Endothelial cell of umbilical vein (primary cell): Measurements from ENCODE around the gene RRAGD. TPM values are rescaled to one million over a fixed set of nuclear protein-coding genes. Genes with fewer than 3 reads are reported as not detected.

Source experiments
- BruUV-seq: library from RNA; stranded (reverse); fragments of 400-500 nt; replicated peaks from 2 replicates; lab custom pipeline; 2021; lab: Mats Ljungman, UMichigan
- CTCF ChIA-PET: fragments of 300-600, 350-600 bp; sonication (Branson Sonifier 250); formaldehyde crosslinking; loops from one replicate; lab custom pipeline; 2021; ENCODE audit warnings: antibody characterized with exemption, inconsistent platforms; lab: Charles Lee
- POLR2A ChIA-PET: fragments of 300-600, 350-600 bp; sonication (Branson Sonifier 250); formaldehyde crosslinking; loops from one replicate; lab custom pipeline; 2021; ENCODE audit warnings: antibody characterized with exemption, inconsistent platforms; lab: Charles Lee
- DNase-seq: peaks from one replicate; pipeline ENCODE4 v3.0.0-alpha.2; 2011; ENCODE audit warnings: low read depth, low spot score
- FAIRE-seq: peaks from 2 replicates; lab custom pipeline; 2011; peaks lifted over from hg19 to GRCh38; lab: Jason Lieb, UNC
- H2AFZ ChIP-seq: 2 replicates; pipeline ENCODE4 v1.6.0; 2012; ENCODE audit warnings: low read depth, low read length, control low read depth, inconsistent platforms
- H3K27ac ChIP-seq: 2 replicates; pipeline ENCODE4 v1.5.1; 2011; ENCODE audit warnings: low read depth, mild to moderate bottlenecking, control low read depth, low read length, moderate library complexity; ENCODE audit not compliant: insufficient read depth
- H3K27me3 ChIP-seq, 2 experiments: 2 replicates each; pipeline versions ENCODE4 v1.6.0 to v1.6.1; 2011; ENCODE audit warnings: low read length in 2 of 2, mixed read lengths in 1 of 2; ENCODE audit not compliant: control insufficient read depth in 2 of 2, insufficient read depth in 2 of 2
- H3K36me3 ChIP-seq, 2 experiments: 2 replicates in 1 of 2; 3 replicates in 1 of 2; pipeline ENCODE4 v1.5.1; 2011; ENCODE audit warnings: low read length in 2 of 2, mild to moderate bottlenecking in 1 of 2, moderate library complexity in 1 of 2; ENCODE audit not compliant: control insufficient read depth in 2 of 2, insufficient read depth in 2 of 2; ENCODE audit errors: extremely low read depth in 1 of 2
- H3K4me1 ChIP-seq: 3 replicates; pipeline ENCODE4 v1.5.1; 2011; ENCODE audit warnings: mild to moderate bottlenecking, low read length; ENCODE audit not compliant: control insufficient read depth, insufficient read depth; ENCODE audit errors: extremely low read depth
- H3K4me2 ChIP-seq: 2 replicates; pipeline ENCODE4 v1.6.1; 2011; ENCODE audit warnings: low read length, control low read depth, mixed read lengths; ENCODE audit not compliant: insufficient read depth
- H3K4me3 ChIP-seq, 3 experiments: fragments of 200-600 bp in 1 of 3; sonication (generic), shearing (Covaris generic) in 1 of 3; replicated peaks in 1 of 3; 2 replicates each; pipeline ENCODE4 v1.5.1; 2011 to 2016; ENCODE audit warnings: control low read depth in 3 of 3, low read length in 3 of 3, mild to moderate bottlenecking in 2 of 3, inconsistent platforms in 1 of 3, low read depth in 1 of 3, moderate library complexity in 1 of 3; ENCODE audit not compliant: insufficient read depth in 1 of 3
- H3K79me2 ChIP-seq: 2 replicates; pipeline ENCODE4 v1.6.0; 2012; ENCODE audit warnings: low read length, inconsistent platforms; ENCODE audit not compliant: control insufficient read depth, insufficient read depth
- H3K9ac ChIP-seq: replicated peaks from 2 replicates; pipeline ENCODE3; 2011; ENCODE audit warnings: low read length, control low read depth; ENCODE audit not compliant: insufficient read depth; ENCODE audit errors: extremely low read depth
- H3K9me1 ChIP-seq: replicated peaks from 3 replicates; pipeline ENCODE4 v1.6.0; 2011; ENCODE audit warnings: mild to moderate bottlenecking, low read length; ENCODE audit not compliant: control insufficient read depth, insufficient read depth; ENCODE audit errors: extremely low read depth
- H3K9me3 ChIP-seq: replicated peaks from 2 replicates; pipeline ENCODE4 v1.5.1; 2012; ENCODE audit warnings: low read length, inconsistent platforms; ENCODE audit not compliant: control insufficient read depth, insufficient read depth
- H4K20me1 ChIP-seq: replicated peaks from 2 replicates; pipeline ENCODE3; 2011; ENCODE audit warnings: mild to moderate bottlenecking, low read length; ENCODE audit not compliant: control insufficient read depth, insufficient read depth; ENCODE audit errors: extremely low read depth
- EZH2 ChIP-seq: IDR thresholded peaks from 2 replicates; pipeline ENCODE4 v1.6.1; 2012; ENCODE audit warnings: borderline replicate concordance, low read depth, mild to moderate bottlenecking, moderate library complexity, low read length, inconsistent platforms; ENCODE audit not compliant: severe bottlenecking
- FOS ChIP-seq: IDR thresholded peaks from 2 replicates; pipeline ENCODE4 v1.6.1; 2011; ENCODE audit warnings: mild to moderate bottlenecking, low read length, moderate library complexity, borderline replicate concordance; ENCODE audit not compliant: insufficient read depth
- GATA2 ChIP-seq: IDR thresholded peaks from 2 replicates; pipeline ENCODE4 v1.7.0; 2011; ENCODE audit warnings: low read depth, mild to moderate bottlenecking, moderate library complexity, mixed read lengths, low read length; ENCODE audit not compliant: insufficient read length, insufficient read depth
- JUN ChIP-seq: IDR thresholded peaks from 2 replicates; pipeline ENCODE4 v1.6.1; 2011; ENCODE audit warnings: borderline replicate concordance, low read depth; ENCODE audit not compliant: insufficient read length, insufficient read depth
- MYC ChIP-seq: IDR thresholded peaks from one replicate; pipeline ENCODE4 v1.6.1; 2011; ENCODE audit warnings: mild to moderate bottlenecking, low read depth, low read length
- POLR2A ChIP-seq: IDR thresholded peaks from 2 replicates; pipeline ENCODE4 v1.6.1; 2012; ENCODE audit warnings: low read depth, mild to moderate bottlenecking, control low read depth, low read length
- POLR2AphosphoS5 ChIP-seq: IDR thresholded peaks from 2 replicates; pipeline ENCODE4 v1.6.1; 2012; ENCODE audit warnings: low read depth, mild to moderate bottlenecking, control low read depth, low read length, moderate library complexity; ENCODE audit not compliant: insufficient read depth
- dilution Hi-C: fragments of 300-500 bp; cut with MboI; formaldehyde crosslinking; loops from one replicate; pipeline ENCODE4 v1.15.0; 2019; ENCODE audit warnings: low sequenced_read_pairs; ENCODE audit not compliant: extremely low pct_ligation_motif_present
- intact Hi-C: fragments of 100-400 bp; cut with micrococcal nuclease; formaldehyde crosslinking; loops from one replicate; pipeline ENCODE4 v1.10.0; 2022
- polyA plus RNA-seq, 4 experiments: library from polyadenylated mRNA; depleted of rRNA in 3 of 4; stranded (reverse) in 3 of 4; unstranded in 1 of 4; fragments of >200 nt; gene quantifications; 2 replicates each; pipeline versions ENCODE4 v1.2.1 to v1.2.3, GENCODE V29; 2011 to 2012; ENCODE audit warnings: missing spikeins in 1 of 4
- total RNA-seq: library from RNA; stranded (reverse); gene quantifications from 2 replicates; pipeline ENCODE4 v1.2.3, GENCODE V29; 2021
- TF ChIP-seq, protein P1 (sequence below): IDR thresholded peaks from 2 replicates; pipeline ENCODE4 v1.6.1; 2011; ENCODE audit not compliant: insufficient read depth, insufficient read length
- TF ChIP-seq, protein P2 (sequence below), 2 donors: IDR thresholded peaks; 1 replicate in 1 of 2; 2 replicates in 1 of 2; pipeline ENCODE4 v1.5.1; 2011; ENCODE audit warnings: low read length in 2 of 2, mild to moderate bottlenecking in 2 of 2, moderate library complexity in 2 of 2, control low read depth in 1 of 2, inconsistent platforms in 1 of 2, low read depth in 1 of 2; ENCODE audit not compliant: insufficient read depth in 1 of 2; ENCODE audit errors: extremely low read depth in 1 of 2

RRAGD gene
- total and polyA plus RNA-seq, 2 donors (not counting 3 experiments of a cell fraction or from before 2014, with no cell fraction given) = 0.07 to 2.0 TPM

DNA sequence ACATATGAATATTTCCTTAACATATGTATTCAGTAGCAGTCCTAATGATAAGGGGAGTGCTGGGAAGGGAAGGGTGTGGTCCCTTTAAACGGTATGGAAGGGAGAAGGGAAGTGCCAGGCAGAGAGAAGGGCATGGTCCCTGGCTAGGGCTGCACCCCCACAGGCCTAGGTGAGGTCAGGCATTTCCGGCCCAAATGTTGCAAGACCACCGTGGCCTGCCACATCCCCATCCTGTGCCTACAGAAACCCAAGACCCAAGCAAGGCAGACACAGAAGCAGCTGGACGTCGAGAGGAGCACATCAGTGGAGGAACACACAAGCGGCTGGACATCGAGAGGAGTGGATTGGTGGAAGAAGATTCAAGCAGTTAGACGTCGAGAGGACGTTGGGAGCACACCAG, 5.9 kb downstream of the RRAGD start:
- Histone ChIP-seq H3K4me2 (no peak overlapping the region), H3K4me3 (no peak overlapping the region), H3K4me1 (peaks cover 4% of the 10 kb centered on the region), H2AFZ (no peak overlapping the region), H3K9me3 (no peaks in the 10 kb centered on the region), H3K9ac (no peak overlapping the region), H3K79me2 (no peaks in the 10 kb centered on the region), H3K9me1 (no peaks in the 10 kb centered on the region), H3K27ac (no peak overlapping the region), H4K20me1 (no peaks in the 10 kb centered on the region), H3K27me3 (peaks cover 22 to 24% of the 10 kb centered on the region in 2 experiments), H3K36me3 (no peaks in the 10 kb centered on the region)
- ChIA-PET POLR2A (no interaction called here), CTCF (interaction anchor here (0.5 kb wide), 1 partner anchor 67 kb away, joined by 3 read pairs; no protein-coding TSS in a partner anchor)
- intact Hi-C loops (no loop called here), dilution Hi-C loops (no loop called here)
- BruUV-seq = no TSS peak
- no peak for DNase-seq
- TF ChIP-seq, protein P1, sequence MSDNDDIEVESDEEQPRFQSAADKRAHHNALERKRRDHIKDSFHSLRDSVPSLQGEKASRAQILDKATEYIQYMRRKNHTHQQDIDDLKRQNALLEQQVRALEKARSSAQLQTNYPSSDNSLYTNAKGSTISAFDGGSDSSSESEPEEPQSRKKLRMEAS = no peak
- TF ChIP-seq EZH2 = no peak
- TF ChIP-seq MYC = no peak
- no peak for TF ChIP-seq JUN
- TF ChIP-seq, protein P2, sequence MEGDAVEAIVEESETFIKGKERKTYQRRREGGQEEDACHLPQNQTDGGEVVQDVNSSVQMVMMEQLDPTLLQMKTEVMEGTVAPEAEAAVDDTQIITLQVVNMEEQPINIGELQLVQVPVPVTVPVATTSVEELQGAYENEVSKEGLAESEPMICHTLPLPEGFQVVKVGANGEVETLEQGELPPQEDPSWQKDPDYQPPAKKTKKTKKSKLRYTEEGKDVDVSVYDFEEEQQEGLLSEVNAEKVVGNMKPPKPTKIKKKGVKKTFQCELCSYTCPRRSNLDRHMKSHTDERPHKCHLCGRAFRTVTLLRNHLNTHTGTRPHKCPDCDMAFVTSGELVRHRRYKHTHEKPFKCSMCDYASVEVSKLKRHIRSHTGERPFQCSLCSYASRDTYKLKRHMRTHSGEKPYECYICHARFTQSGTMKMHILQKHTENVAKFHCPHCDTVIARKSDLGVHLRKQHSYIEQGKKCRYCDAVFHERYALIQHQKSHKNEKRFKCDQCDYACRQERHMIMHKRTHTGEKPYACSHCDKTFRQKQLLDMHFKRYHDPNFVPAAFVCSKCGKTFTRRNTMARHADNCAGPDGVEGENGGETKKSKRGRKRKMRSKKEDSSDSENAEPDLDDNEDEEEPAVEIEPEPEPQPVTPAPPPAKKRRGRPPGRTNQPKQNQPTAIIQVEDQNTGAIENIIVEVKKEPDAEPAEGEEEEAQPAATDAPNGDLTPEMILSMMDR (IDR thresholded peaks at IDR 0.05; ENCODE audit: extremely low read depth in 1 of 2, insufficient read depth in 1 of 2, low read depth in 1 of 2, low read length in 2 of 2) = no peak
- no peak for TF ChIP-seq GATA2
- TF ChIP-seq POLR2A = no peak
- no peak for TF ChIP-seq FOS
- no peak for TF ChIP-seq POLR2AphosphoS5
- FAIRE-seq = no peak
